Measurements from ENCODE around the gene FBLN2. TPM values are rescaled to one million over a fixed set of nuclear protein-coding genes. Genes with fewer than 3 reads are reported as not detected.

Gene FBLN2
- total RNA-seq, 1 donor from 2014 or later: 94.3 TPM

- intact Hi-C loops (cut with DNase I): loop anchor here (10.0 kb wide), 1 partner anchor 191 kb away; no protein-coding TSS in a partner anchor
- Histone ChIP-seq H3K4me1 (no peaks in the 10 kb centered on the region), H3K36me3 (no peaks in the 10 kb centered on the region), H3K27me3 (no peaks in the 10 kb centered on the region), H3K4me3 (no peak overlapping the region), H3K9me3 (no peaks in the 10 kb centered on the region), H3K27ac (no peak overlapping the region)
- DNase-seq (ENCODE audit: extremely low spot score in 2 of 2): no peak
- TF ChIP-seq, protein P1, sequence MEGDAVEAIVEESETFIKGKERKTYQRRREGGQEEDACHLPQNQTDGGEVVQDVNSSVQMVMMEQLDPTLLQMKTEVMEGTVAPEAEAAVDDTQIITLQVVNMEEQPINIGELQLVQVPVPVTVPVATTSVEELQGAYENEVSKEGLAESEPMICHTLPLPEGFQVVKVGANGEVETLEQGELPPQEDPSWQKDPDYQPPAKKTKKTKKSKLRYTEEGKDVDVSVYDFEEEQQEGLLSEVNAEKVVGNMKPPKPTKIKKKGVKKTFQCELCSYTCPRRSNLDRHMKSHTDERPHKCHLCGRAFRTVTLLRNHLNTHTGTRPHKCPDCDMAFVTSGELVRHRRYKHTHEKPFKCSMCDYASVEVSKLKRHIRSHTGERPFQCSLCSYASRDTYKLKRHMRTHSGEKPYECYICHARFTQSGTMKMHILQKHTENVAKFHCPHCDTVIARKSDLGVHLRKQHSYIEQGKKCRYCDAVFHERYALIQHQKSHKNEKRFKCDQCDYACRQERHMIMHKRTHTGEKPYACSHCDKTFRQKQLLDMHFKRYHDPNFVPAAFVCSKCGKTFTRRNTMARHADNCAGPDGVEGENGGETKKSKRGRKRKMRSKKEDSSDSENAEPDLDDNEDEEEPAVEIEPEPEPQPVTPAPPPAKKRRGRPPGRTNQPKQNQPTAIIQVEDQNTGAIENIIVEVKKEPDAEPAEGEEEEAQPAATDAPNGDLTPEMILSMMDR (IDR thresholded peaks at IDR 0.05): no peak
- TF ChIP-seq POLR2AphosphoS5 (IDR thresholded peaks at IDR 0.05; ENCODE audit: insufficient read depth in 1 of 2, low read depth in 1 of 2) (no peak), POLR2A (IDR thresholded peaks at IDR 0.05) (no peak)
Measured at GRCh38 chr3:13683772-13684171, 134.8 kb downstream of the FBLN2 start.

- intact Hi-C loops (cut with DNase I): loop anchor here (10.0 kb wide), 1 partner anchor 190 kb away; no protein-coding TSS in a partner anchor
- Histone ChIP-seq H3K36me3 (no peaks in the 10 kb centered on the region), H3K27me3 (no peaks in the 10 kb centered on the region)
Measured at GRCh38 chr3:13684350-13684749, 135.4 kb downstream of the FBLN2 start.

DNA sequence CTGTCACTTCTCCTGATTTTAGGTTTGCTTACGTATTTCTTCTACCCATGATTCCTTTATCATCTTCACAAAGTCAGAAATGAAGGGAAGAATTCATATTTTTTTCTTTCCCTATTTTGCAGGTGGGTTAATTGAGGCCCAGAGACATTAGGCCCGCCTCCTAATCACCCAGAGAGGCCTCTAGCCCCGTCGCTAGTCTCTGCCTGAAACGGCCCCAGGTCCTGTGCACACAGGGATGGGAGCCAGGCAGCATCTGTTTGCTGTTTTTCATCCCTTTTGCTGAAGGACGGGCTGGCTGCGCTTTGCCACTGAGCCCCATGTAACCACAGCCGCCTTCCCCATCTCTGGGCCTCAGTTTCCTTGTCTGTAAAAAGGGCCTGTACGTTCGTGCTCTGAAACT lies 135.9 kb downstream of the FBLN2 start:
- no peaks in the 10 kb centered on the region for H3K27me3 ChIP-seq
- DNase-seq (ENCODE audit: extremely low spot score in 2 of 2): no peak
- H3K36me3 ChIP-seq: no peaks in the 10 kb centered on the region
- intact Hi-C loops (cut with DNase I): loop anchor here (10.0 kb wide), 1 partner anchor 190 kb away; no protein-coding TSS in a partner anchor
- no peaks in the 10 kb centered on the region for H3K4me1 ChIP-seq
- H3K27ac ChIP-seq: no peak overlapping the region
- H3K4me3 ChIP-seq: no peak overlapping the region
- no peaks in the 10 kb centered on the region for H3K9me3 ChIP-seq
- TF ChIP-seq POLR2A (IDR thresholded peaks at IDR 0.05) (no peak), POLR2AphosphoS5 (IDR thresholded peaks at IDR 0.05; ENCODE audit: insufficient read depth in 1 of 2, low read depth in 1 of 2) (no peak)
- TF ChIP-seq, protein P1 (IDR thresholded peaks at IDR 0.05): no peak

More at GRCh38 chr3:13684350-13684749, 135.4 kb downstream of the FBLN2 start:
- Histone ChIP-seq H3K4me3 (no peak overlapping the region), H3K27ac (no peak overlapping the region), H3K9me3 (no peaks in the 10 kb centered on the region), H3K4me1 (no peaks in the 10 kb centered on the region)
- TF ChIP-seq, protein P1 (IDR thresholded peaks at IDR 0.05): no peak
- TF ChIP-seq POLR2AphosphoS5 (IDR thresholded peaks at IDR 0.05; ENCODE audit: insufficient read depth in 1 of 2, low read depth in 1 of 2) (no peak), POLR2A (IDR thresholded peaks at IDR 0.05) (no peak)
- no peak for DNase-seq (ENCODE audit: extremely low spot score in 2 of 2)

- TF ChIP-seq POLR2A (IDR thresholded peaks at IDR 0.05) (no peak), POLR2AphosphoS5 (IDR thresholded peaks at IDR 0.05; ENCODE audit: insufficient read depth in 1 of 2, low read depth in 1 of 2) (no peak)
- TF ChIP-seq, protein P1 (IDR thresholded peaks at IDR 0.05): no peak
- H3K9me3 ChIP-seq: no peaks in the 10 kb centered on the region
- intact Hi-C loops (cut with DNase I): loop anchor here (10.0 kb wide), 1 partner anchor 189 kb away; no protein-coding TSS in a partner anchor
- H3K27me3 ChIP-seq: no peaks in the 10 kb centered on the region
- no peaks in the 10 kb centered on the region for H3K36me3 ChIP-seq
- no peak overlapping the region for H3K4me3 ChIP-seq
- H3K4me1 ChIP-seq: no peaks in the 10 kb centered on the region
- no peak overlapping the region for H3K27ac ChIP-seq
- no peak for DNase-seq (ENCODE audit: extremely low spot score in 2 of 2)
Measured at GRCh38 chr3:13685721-13686120, 136.8 kb downstream of the FBLN2 start.

DNA sequence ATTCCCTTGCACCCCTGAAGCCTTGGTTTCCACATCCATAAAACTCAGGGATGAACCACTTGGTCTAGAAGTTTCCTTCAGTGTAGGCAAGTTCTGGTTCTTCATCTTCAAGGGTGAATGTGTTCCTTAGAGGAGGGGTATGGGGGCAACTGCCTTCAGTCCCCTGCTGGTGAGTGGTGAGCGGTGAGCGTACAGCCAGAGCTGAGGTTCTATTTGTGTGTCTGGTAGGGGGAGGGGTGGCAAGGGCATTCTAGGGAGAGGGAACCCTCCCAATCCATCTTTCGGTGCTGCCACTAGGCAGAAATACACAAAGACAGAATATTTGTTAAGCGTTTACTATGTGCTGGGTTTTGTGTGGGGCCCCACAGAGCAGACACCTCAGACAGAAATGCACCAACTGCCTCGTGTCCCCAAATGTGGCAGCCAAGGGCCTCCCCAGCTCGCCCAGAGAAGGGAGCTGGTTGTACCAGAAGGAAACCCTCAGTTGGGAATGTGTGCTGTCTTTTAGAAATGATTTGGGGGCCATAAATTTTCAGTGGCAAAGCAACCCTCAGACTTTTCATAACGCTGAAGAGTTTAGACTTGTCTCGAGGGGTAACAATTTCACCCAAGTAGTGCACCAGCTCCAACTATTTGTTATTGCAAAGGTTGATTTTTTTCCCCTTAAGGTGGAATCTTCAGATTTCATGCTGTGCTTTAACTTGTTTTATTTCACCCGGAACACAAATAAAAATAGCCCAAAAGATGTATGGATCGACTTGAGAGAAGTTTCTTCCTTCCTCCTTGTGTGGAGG lies 137.6 kb downstream of the FBLN2 start:
- TF ChIP-seq, protein P1 (IDR thresholded peaks at IDR 0.05): no peak
- TF ChIP-seq POLR2AphosphoS5 (IDR thresholded peaks at IDR 0.05; ENCODE audit: insufficient read depth in 1 of 2, low read depth in 1 of 2): no peak
- no peak for TF ChIP-seq POLR2A (IDR thresholded peaks at IDR 0.05)
- no peak for DNase-seq (ENCODE audit: extremely low spot score in 2 of 2)
- H3K9me3 ChIP-seq: no peaks in the 10 kb centered on the region
- no peaks in the 10 kb centered on the region for H3K36me3 ChIP-seq
- no peak overlapping the region for H3K27ac ChIP-seq
- H3K27me3 ChIP-seq: no peaks in the 10 kb centered on the region
- intact Hi-C loops (cut with DNase I): loop anchor here (10.0 kb wide), 1 partner anchor 188 kb away; no protein-coding TSS in a partner anchor
- H3K4me3 ChIP-seq: no peak overlapping the region
- no peaks in the 10 kb centered on the region for H3K4me1 ChIP-seq

Data from vagina (tissue), 2 donors.